GM12878 (cell line): Measurements from ENCODE around the gene RAPGEF1.

Experiments used
- BRCA1 ChIP-seq: IDR thresholded peaks from 2 replicates; pipeline ENCODE4 v1.6.1; 2011; ENCODE audit warnings: low read depth, low read length, improper control_type of control experiment
- NFIC ChIP-seq: IDR thresholded peaks from 2 replicates; pipeline ENCODE4 v1.6.1; 2012; ENCODE audit warnings: low read depth, mild to moderate bottlenecking, inconsistent platforms, low read length, moderate library complexity
- NRF1 ChIP-seq: conservative IDR thresholded peaks from 2 replicates; pipeline ENCODE4 v1.6.1; 2011; ENCODE audit warnings: mild to moderate bottlenecking, low read depth, low read length, improper control_type of control experiment
- POLR2A ChIP-seq: IDR thresholded peaks from 2 replicates; pipeline ENCODE4 v1.6.1; 2011; ENCODE audit warnings: low read depth, mild to moderate bottlenecking, low read length
- RELA ChIP-seq: fragments of 450-650 bp; IDR thresholded peaks from 2 replicates; pipeline ENCODE4 v1.8.0; 2014; ENCODE audit warnings: borderline replicate concordance; ENCODE audit not compliant: partially characterized antibody
- SMC3 ChIP-seq: IDR thresholded peaks from 2 replicates; pipeline ENCODE4 v1.6.1; 2011; ENCODE audit warnings: low read length, improper control_type of control experiment, borderline replicate concordance
- STAT1 ChIP-seq: fragments of 450-650 bp; conservative IDR thresholded peaks from 2 replicates; pipeline ENCODE4 v1.6.1; 2014; ENCODE audit warnings: antibody characterized with exemption, mild to moderate bottlenecking
- TAF1 ChIP-seq: IDR thresholded peaks from 2 replicates; pipeline ENCODE4 v1.6.1; 2011; ENCODE audit warnings: mild to moderate bottlenecking, low read depth, low read length, borderline replicate concordance
- TF ChIP-seq, protein P1 (sequence below): IDR thresholded peaks from 2 replicates; pipeline ENCODE4 v1.6.1; 2012; ENCODE audit warnings: low read length, inconsistent platforms

DNA sequence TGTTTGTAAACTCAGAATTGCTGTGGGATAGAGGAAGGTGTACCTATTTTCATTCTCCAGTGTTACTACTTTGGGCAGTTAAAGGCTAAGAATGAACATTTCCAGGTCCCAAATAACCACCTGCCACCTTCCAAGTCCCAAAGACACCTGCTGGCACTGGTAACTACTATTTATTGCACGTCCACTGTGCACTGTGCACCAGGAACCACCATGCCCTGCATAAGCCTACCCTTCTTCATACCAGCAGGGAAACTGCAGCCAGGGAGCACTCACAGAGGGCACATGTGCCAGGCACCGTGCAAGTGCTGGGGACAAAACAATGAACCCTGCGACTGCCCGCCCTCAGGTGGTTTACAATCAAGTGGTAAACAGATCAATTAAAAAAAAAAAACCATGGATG is 34.9 kb downstream of the RAPGEF1 start:
- TF ChIP-seq TAF1 (no peak), RELA (no peak), SMC3 (no peak), NRF1 (no peak), NFIC (no peak), POLR2A (no peak), STAT1 (no peak), BRCA1 (no peak)
- TF ChIP-seq, protein P1, sequence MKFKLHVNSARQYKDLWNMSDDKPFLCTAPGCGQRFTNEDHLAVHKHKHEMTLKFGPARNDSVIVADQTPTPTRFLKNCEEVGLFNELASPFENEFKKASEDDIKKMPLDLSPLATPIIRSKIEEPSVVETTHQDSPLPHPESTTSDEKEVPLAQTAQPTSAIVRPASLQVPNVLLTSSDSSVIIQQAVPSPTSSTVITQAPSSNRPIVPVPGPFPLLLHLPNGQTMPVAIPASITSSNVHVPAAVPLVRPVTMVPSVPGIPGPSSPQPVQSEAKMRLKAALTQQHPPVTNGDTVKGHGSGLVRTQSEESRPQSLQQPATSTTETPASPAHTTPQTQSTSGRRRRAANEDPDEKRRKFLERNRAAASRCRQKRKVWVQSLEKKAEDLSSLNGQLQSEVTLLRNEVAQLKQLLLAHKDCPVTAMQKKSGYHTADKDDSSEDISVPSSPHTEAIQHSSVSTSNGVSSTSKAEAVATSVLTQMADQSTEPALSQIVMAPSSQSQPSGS, result no peak
